Skin of body (tissue), 2 donors: Measurements from ENCODE around the gene MAP4K4. TPM values are rescaled to one million over a fixed set of nuclear protein-coding genes. Genes with fewer than 3 reads are reported as not detected.

Experiments used
- DNase-seq: peaks from one replicate; lab custom pipeline; 2025; lab: John Stamatoyannopoulos, UW
- total RNA-seq: library from RNA; depleted of rRNA; stranded (reverse); fragments of >200 nt; gene quantifications from one replicate; pipeline ENCODE4 v1.2.3, GENCODE V29; 2014

Gene MAP4K4
- total RNA-seq, 1 donor from 2014 or later: 78.7 TPM

DNA sequence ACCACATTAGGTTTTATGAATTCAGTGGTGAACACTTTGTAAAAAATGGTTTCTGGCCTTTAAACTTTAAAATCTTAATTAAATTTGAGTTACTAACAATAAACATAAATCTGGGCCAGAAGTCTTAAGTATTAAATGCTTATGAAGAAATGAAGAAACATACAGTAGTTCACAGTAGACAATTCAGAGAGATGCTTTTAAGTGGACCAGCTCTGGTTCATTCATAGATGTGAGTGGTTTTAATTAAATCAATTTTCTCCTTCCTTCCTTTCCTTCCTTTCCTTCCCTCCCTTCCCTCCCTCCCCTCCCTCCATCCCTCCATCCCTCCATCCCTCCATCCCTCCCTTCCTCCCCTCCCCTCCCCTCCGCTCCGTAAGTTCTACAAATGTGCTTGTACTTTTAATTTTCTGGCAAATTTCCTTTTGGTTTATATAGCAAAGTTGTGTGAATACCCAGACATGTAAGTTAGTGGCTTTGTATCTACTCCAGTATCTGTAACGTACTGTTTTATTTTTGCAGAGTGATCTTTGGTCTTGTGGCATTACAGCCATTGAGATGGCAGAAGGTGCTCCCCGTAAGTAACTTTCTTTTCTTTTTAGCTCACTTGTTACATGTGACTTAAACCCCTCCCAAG, 136.5 kb downstream of the MAP4K4 start:
- DNase-seq: no peak

DNA sequence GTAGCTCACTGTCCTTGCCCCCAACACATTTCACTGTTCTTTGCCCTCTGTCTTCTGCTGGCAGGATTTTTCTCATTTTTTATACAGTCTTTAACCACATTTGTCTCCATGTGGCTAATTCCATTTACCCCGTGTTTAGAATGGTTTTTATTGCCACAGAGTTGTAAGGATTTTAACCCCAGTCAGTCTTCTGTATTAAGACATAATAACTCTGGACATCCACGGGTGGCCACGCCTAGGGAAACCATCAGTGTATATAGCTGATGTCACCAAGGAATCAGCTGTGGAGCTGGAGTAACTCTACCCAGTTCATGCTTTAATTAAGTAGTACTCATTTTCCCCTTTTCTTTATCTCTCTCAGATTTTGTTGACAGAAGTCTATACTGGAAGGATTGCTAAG, 139.8 kb downstream of the MAP4K4 start:
- no peak for DNase-seq

DNA sequence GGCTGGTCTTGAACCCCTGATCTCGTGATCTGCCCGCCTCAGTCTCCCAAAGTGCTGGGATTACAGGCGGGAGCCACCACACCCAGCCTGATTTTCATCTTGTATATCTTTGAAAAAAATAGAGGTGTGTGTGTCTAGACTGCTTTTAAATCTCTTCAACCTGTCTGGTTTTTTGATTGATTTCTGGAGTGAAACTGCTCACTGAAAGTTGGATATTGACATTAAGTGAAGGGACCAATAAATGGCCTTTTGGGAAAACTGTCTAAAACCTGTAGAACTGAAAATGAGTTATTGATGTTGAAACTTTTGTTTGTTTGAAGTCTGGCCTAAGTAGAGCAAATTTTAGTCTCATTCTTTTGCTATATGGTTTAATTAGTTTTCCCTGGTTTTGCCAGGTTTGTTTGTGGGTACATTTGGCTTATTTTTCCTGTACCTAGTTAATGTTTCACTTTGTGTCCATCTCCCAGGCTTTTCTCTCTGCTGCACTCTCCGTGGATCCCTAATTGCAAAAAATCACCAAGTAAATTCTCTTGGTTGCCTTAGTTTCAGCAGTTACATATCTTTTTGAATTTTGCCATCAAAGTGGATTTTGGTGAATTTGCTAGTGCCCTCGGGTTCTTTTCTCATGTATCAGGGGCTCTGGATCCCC, 144.3 kb downstream of the MAP4K4 start:
- DNase-seq: no peak

DNA sequence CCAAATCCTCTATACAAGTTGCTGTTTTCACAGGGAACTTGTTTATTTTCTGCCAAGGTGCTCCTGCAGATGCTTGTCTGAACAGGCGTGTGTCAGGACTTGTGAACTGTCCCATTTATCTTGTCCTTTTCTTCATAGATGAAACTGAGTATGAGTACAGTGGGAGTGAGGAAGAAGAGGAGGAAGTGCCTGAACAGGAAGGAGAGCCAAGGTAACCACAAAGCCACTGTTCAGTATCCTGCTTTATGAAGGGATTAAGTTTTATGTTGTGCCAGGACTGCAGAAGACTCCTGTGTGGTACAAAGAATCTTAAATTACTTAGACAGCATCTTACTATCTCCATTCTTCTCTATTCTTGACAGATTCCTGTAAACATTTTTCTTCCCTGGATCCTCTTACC, 145.0 kb downstream of the MAP4K4 start:
- no peak for DNase-seq

DNA sequence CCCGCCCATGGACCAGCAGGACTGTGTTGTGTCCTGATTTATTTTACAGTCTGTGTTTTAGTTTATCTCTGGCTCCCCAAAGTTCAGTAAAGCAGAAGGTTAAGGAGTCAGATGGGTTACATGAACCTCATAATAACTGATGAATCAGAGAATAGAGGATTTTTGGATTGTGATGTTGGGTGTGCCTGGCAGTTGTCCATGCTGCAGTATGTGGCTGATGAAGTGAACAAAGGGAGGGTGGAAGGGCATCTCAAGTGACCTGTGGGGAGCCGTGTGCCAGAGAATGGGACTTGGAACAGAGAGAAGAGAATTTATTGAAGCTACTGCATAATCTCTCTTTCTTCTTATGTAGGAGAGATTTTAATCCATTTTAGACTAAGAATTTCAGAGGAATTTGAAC, 145.5 kb downstream of the MAP4K4 start:
- DNase-seq: no peak

- no peak for DNase-seq
Measured at GRCh38 chr2:101843471-101843870, 146.0 kb downstream of the MAP4K4 start.

GRCh38 chr2:101844055-101844635, 146.6 kb downstream of the MAP4K4 start:
- no peak for DNase-seq

DNA sequence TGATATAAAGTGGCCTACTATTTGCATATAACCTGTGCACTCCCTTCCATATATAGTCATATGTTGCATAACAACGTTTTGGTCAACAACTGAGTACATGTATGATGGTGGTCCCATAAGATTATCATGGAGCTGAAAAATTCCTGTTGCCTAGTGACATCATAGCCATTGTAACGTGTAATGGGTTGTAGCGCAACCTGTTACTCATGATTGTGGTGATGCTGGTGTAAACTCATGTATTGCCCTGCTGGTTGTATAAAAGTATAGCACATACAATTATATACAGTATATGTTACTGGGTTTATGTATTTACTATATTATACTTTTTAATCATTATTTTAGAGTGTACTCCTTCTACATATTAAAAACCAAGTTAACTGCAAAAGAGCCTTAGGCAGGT, 149.5 kb downstream of the MAP4K4 start:
- DNase-seq: no peak

GRCh38 chr2:101847661-101848339, 150.3 kb downstream of the MAP4K4 start:
- DNase-seq: no peak

GRCh38 chr2:101848769-101849410, 151.4 kb downstream of the MAP4K4 start:
- no peak for DNase-seq

- no peak for DNase-seq
Measured at GRCh38 chr2:101850450-101850849, 152.9 kb downstream of the MAP4K4 start.

- no peak for DNase-seq
Measured at GRCh38 chr2:101850991-101851390, 153.5 kb downstream of the MAP4K4 start.

- DNase-seq: no peak
Measured at GRCh38 chr2:101852824-101853223, 155.3 kb downstream of the MAP4K4 start.

GRCh38 chr2:101854877-101855276, 157.4 kb downstream of the MAP4K4 start:
- no peak for DNase-seq

- no peak for DNase-seq
Measured at GRCh38 chr2:101855776-101856175, 158.3 kb downstream of the MAP4K4 start.

GRCh38 chr2:101858246-101858645, 160.7 kb downstream of the MAP4K4 start:
- no peak for DNase-seq

DNA sequence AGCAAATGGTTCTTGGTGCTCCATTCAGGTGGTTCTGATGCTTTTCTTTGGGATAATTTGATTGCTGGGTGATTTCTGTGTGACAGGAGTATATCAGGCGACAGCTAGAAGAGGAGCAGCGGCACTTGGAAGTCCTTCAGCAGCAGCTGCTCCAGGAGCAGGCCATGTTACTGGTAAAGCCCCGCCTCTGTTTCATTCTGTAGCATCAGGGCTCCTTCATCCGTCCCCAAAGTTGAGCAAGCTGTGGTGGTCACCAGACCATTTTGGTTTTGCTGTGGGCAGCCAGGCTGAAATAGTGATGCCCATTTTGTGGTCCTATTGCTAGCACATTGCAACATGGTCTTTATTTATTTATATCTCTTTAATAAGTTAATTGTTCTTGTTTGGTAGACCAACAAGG, 161.4 kb downstream of the MAP4K4 start:
- DNase-seq: no peak

DNA sequence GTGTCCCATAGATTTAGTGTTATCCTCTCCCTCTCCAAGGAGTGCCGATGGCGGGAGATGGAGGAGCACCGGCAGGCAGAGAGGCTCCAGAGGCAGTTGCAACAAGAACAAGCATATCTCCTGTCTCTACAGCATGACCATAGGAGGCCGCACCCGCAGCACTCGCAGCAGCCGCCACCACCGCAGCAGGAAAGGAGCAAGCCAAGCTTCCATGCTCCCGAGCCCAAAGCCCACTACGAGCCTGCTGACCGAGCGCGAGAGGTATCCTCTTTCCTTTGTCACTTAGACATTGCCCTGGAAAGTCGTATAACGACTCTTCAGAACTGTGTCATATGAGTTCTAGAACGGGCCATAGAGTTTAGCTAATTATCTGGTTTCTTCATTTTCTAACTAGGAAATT, 162.1 kb downstream of the MAP4K4 start:
- DNase-seq: no peak

DNA sequence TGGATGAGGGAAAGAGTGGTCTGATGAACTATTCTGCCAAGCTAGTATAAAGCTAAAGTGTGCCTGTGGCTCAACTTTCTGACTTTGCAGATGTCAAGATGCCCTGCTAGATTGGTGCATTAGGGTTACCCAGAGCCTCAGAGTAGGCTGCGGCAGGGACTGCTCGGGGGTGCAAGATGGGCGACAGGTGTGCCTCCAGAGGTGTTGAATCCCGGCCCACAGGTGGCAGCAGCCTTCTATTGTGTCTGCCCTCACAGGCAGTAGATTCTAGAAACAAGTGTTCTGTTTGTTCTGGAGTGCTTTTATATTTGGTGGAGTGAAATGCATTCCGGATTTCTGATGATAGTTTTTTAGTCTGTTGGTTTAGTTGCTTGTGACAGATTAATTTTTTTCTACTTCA, 162.7 kb downstream of the MAP4K4 start:
- DNase-seq: no peak

GRCh38 chr2:101860782-101861181, 163.3 kb downstream of the MAP4K4 start:
- no peak for DNase-seq

DNA sequence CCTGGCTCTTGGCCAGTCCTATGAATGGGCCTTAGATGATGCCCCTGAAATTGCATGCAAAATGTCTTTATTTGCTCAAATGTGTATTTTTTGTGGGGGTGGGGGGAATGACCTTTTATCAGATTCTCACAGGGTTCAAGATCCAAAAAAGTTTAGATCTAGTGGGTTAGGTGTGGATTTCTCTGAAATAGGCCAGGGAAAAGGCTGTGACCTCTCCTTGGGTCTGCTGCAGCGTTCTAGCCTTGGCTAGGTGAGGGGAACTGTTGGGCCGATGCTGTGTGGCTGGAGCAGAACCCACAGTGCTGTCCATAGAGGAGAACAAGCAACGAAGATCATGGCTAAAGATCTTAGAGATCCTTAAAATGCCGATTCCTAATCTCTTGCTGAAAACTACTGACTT, 163.9 kb downstream of the MAP4K4 start:
- no peak for DNase-seq

GRCh38 chr2:101863534-101863933, 166.0 kb downstream of the MAP4K4 start:
- no peak for DNase-seq
